ENCODE results near the gene MRPL10.
"Not testable (repeated sequence)": the region's sequence is repeated elsewhere in the genome, so short reads cannot be mapped to it uniquely, and the experiment has no call there.

MRPL10 gene

DNA sequence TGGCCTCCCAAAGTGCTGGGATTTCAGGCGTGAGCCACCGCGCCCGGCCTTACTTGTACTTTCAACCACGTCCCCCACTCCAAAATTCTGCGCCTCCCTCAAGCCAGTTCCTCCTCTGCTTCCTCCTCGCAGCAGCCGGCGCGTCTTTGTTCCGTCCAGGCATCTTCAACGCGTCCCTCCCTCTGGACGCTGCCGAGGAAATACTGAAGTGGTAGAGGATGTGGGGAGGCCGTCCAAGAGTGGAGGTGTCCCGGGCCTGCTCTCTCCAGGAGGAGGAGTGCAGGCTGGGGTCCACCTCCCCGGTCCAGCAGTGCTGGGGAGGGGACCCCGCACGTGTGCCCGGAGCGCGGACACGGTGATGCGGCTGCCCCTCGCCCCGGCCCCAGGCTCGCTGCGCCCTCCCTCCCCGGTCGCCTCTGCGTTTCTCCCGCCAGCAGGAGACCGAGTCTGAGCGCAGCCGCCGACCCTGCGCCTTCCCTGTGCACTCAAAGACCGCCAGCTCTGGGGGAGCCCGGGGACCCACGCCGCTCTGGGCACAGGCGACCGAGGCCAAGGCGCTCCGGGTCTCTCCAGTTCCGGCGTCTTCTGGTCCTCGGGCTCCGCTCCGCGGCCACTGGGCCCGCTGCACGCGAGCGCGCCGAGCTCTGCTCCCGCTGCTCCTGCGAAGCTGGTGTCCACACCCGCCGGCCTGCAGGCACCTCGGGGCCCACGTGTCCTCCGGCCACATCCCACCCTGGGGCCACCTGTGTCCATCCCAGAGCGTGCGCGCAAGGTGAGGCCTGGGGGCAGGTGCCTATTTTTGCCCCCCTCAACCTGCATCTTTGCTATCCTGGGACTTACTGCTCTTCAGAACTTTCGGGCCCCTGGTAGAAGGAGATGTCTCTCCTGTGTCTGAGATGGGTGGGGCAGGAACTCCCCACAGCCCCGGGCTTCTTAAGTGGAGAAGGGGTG, 41.5 kb downstream of the MRPL10 start:
- peak; percentile 36 for DNase-seq

DNA sequence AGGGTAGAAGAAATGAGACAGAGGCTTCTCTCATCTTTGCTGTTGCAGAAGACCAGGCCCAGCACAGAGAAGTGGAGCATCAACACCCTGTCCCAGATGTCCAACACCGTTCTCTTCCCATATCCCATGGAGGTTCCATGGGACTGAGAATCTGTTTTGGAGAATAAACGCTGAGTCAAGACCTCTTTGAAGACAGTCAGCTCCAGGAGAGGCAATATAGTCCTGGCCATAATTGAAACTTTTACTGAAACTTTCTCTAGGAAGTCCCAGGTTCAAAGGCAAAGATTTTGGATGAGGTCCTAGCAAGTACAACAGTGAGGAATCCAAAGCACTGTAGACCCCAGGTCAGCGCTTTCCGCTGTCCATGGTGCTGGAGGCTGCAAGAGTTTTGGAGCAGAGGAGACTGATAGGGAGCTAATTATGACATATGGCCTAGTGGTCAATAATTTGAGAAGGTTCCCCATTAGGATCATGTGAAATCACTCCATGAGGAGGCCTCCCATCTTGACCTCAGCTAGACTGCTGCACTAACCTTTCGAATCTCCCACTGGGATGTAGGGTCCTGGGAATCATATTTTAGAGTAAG, 45.7 kb downstream of the MRPL10 start:
- DNase-seq, result peak; percentile 13

GRCh38 chr17:47781397-47781796, 49.9 kb downstream of the MRPL10 start:
- DNase-seq, result no peak

GRCh38 chr17:47778184-47778635, 53.1 kb downstream of the MRPL10 start:
- DNase-seq, result no peak

DNA sequence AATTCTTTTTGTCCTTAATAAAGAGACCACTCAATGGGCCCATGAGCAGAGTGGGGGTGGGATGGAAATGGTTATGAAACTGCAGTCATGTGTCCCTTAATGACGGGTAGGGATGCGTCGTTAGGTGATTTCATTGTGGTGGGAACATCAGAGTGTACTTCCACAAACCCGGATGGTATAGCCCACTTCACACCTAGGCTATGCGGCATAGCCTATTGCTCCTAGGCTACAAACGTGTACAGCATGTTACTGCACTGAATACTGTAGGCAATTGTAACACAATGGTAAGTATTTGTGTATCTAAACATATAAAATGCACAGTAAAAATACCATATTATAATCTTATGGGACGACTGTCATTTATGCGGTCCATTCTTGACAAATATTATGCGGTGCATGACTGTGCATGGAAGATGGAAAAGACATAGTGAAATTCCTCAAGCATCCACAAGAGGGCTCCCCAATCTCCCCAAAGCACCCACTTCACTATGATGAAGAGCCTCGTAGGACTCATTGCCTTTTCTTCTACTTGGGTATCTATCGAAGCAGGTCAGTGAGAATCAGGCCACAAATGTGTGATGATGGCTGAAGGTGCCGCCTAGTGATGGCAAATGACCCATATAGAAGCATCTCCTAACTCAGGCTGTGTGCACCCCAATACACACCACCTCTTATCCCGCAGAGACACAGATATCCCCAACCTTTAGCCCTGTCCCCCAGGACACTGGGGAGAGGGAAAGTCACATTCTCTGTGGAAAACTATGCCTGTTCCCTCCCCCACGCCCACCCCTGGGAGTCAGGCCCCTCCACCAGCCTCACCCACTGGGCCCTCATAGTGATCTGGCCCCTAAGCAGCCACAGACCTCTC, 54.8 kb downstream of the MRPL10 start:
- no peak for DNase-seq

GRCh38 chr17:47774987-47775580, 56.3 kb downstream of the MRPL10 start:
- DNase-seq, result no peak

GRCh38 chr17:47774331-47774730, 57.0 kb downstream of the MRPL10 start:
- DNase-seq, result no peak

DNA sequence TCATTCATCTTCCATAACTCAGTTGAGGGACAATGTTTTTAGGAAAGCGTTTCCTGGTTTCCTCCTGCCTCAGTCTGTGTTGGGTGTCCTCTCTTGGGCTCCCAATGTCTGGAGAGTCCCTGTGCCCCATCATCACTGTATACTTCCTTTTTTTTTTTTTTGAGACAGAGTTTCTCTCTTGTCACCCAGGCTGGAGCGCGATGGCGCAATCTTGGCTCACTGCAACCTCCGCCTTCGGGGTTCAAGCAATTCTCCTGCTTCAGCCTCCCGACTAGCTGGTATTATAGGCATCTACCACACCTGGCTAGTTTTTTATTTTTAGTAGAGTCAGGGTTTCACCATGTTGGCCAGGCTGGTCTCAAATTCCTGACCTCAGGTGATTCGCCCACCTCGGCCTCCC, 57.7 kb downstream of the MRPL10 start:
- DNase-seq, result not testable (repeated sequence)
